ENCODE measurements around the gene CD3G. TPM values are rescaled to one million over a fixed set of nuclear protein-coding genes. Genes with fewer than 3 reads are reported as not detected.

The CD3G gene
- polyA plus RNA-seq, 3 donors, result 0.84 to 1.9 TPM; not detected in 1

DNA sequence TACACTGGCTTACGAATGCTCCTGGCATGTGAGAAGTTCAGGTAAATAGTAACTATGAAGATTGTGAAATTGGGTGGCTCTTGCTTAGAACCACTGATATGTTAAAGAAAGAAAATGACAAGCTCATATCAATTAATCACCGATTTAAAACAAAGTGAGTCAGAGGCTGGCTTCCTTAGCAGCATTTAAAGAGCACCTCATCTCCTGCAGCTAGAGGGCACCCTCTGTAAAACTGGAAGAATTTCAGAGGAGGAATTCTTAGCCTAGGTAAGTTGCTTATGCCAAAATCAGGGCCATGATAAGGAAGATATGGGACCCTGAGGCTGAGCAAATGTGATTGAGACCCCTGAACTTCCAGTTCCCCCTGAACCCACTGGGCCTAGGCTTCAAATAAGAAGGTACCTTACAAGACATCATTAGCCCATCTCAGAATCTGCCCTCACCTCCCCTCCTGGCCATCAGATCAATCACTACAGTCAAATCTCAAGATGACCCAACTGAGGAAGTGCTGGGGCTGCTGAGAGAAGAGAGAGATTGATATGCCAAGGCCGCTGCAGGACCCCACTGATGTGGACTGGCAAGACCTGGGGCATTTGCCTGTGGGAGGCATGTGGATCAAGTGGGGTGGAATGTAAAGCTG lies 48.2 kb upstream of the CD3G start:
- Histone ChIP-seq H3K36me3 (replicated peaks in 1 of 2; ENCODE audit: control insufficient read depth in 1 of 2, insufficient read depth in 2 of 2, low read length in 2 of 2) (no peaks in the 10 kb centered on the region), H3K9ac (ENCODE audit: insufficient read depth, low read length, poor library complexity, severe bottlenecking) (no peak overlapping the region), H3K9me3 (replicated peaks in 1 of 2; ENCODE audit: control insufficient read depth in 1 of 2, insufficient read depth in 1 of 2, low read length in 2 of 2) (no peaks in the 10 kb centered on the region), H3K4me1 (ENCODE audit: control insufficient read depth in 1 of 2, insufficient read depth in 2 of 2, low read length in 2 of 2) (peaks cover 12 to 13% of the 10 kb centered on the region in 2 donors), H3K79me2 (ENCODE audit: insufficient read depth, low read length) (no peaks in the 10 kb centered on the region), H3K27me3 (ENCODE audit: control insufficient read depth in 2 of 2, insufficient read depth in 2 of 2, low read length in 2 of 2) (no peaks in the 10 kb centered on the region), H3K27ac (ENCODE audit: low read depth in 1 of 2, low read length in 2 of 2) (no peak overlapping the region), H3K4me2 (replicated peaks; ENCODE audit: extremely low read depth, low read length, poor library complexity, severe bottlenecking) (no peak overlapping the region), H2AFZ (ENCODE audit: insufficient read depth, low read depth, low read length, poor library complexity, severe bottlenecking) (no peak overlapping the region), H3K4me3 (replicated peaks in 1 of 3; ENCODE audit: low read depth in 2 of 3, low read length in 3 of 3) (no peak overlapping the region), H4K20me1 (ENCODE audit: insufficient read depth, low read length) (no peaks in the 10 kb centered on the region)
- H3K36me3 Mint-ChIP-seq, result no peaks in the 10 kb centered on the region
- intact Hi-C loops (cut with micrococcal nuclease), result no loop called here
- 100% methylated on average over 1 of the region's 3 CpGs for WGBS (ENCODE audit: insufficient coverage)
- peak; percentile 29 to 53 (median 32) for DNase-seq
- peaks cover 15% of the 10 kb centered on the region for H3K4me1 Mint-ChIP-seq
- peak overlapping the region in 2 of 7 donors; percentile 3 to 47 for H3K27ac Mint-ChIP-seq
- H3K9me3 Mint-ChIP-seq, result no peaks in the 10 kb centered on the region
- H3K27me3 Mint-ChIP-seq (ENCODE audit: low read depth in 3 of 3), result peaks cover 0 to 4% (median 2%) of the 10 kb centered on the region in 3 donors
- no peak overlapping the region for H3K4me3 Mint-ChIP-seq
- peak; percentile 66 for TF ChIP-seq CTCF (IDR thresholded peaks at IDR 0.05)

- Histone ChIP-seq H3K4me3 (replicated peaks in 1 of 3; ENCODE audit: low read depth in 2 of 3, low read length in 3 of 3) (no peak overlapping the region), H3K4me1 (ENCODE audit: control insufficient read depth in 1 of 2, insufficient read depth in 2 of 2, low read length in 2 of 2) (no peaks in the 10 kb centered on the region), H3K27ac (ENCODE audit: low read depth in 1 of 2, low read length in 2 of 2) (no peak overlapping the region), H2AFZ (ENCODE audit: insufficient read depth, low read depth, low read length, poor library complexity, severe bottlenecking) (no peak overlapping the region), H3K9me3 (replicated peaks in 1 of 2; ENCODE audit: control insufficient read depth in 1 of 2, insufficient read depth in 1 of 2, low read length in 2 of 2) (no peaks in the 10 kb centered on the region), H3K4me2 (replicated peaks; ENCODE audit: extremely low read depth, low read length, poor library complexity, severe bottlenecking) (no peak overlapping the region), H3K27me3 (ENCODE audit: control insufficient read depth in 2 of 2, insufficient read depth in 2 of 2, low read length in 2 of 2) (no peaks in the 10 kb centered on the region), H4K20me1 (ENCODE audit: insufficient read depth, low read length) (no peaks in the 10 kb centered on the region), H3K79me2 (ENCODE audit: insufficient read depth, low read length) (no peaks in the 10 kb centered on the region), H3K9ac (ENCODE audit: insufficient read depth, low read length, poor library complexity, severe bottlenecking) (no peak overlapping the region), H3K36me3 (replicated peaks in 1 of 2; ENCODE audit: control insufficient read depth in 1 of 2, insufficient read depth in 2 of 2, low read length in 2 of 2) (no peaks in the 10 kb centered on the region)
- Mint-ChIP-seq H3K36me3 (no peaks in the 10 kb centered on the region), H3K9me3 (no peaks in the 10 kb centered on the region), H3K27me3 (ENCODE audit: low read depth in 3 of 3) (peaks cover 3 to 9% (median 4%) of the 10 kb centered on the region in 3 donors), H3K4me3 (no peak overlapping the region), H3K27ac (no peak overlapping the region), H3K4me1 (no peaks in the 10 kb centered on the region)
- no peak for TF ChIP-seq CTCF (IDR thresholded peaks at IDR 0.05)
- intact Hi-C loops (cut with micrococcal nuclease), result loop anchor here in 1 of 2 donors (5.0 kb wide), 1 partner anchor 39 kb away; the partner anchor contains the start of gene MPZL2
- DNase-seq, result no peak
- 100% methylated on average over 4 of the region's 8 CpGs for WGBS (ENCODE audit: insufficient coverage)
These were observed 42.4 kb upstream of the CD3G start for GRCh38 chr11:118301600-118302195.

Data from CD14-positive monocyte (primary cell).